IMR-90 (cell line): Measurements from ENCODE around the gene ATP6V0E2.

Experiments
- CHD1 ChIP-seq: IDR thresholded peaks from 2 replicates; pipeline ENCODE4 v1.6.1; 2012; ENCODE audit warnings: low read depth, low read length, improper control_type of control experiment
- CTCF ChIP-seq: conservative IDR thresholded peaks from 2 replicates; pipeline ENCODE4 v1.5.1; 2012; ENCODE audit warnings: mild to moderate bottlenecking, low read depth, low read length, improper control_type of control experiment
- ELK1 ChIP-seq: fragments of 150-350 bp; IDR thresholded peaks from 2 replicates; pipeline ENCODE4 v1.6.1; 2016; ENCODE audit warnings: low read depth, mild to moderate bottlenecking, low read length, moderate library complexity, borderline replicate concordance
- NFE2L2 ChIP-seq: fragments of 150-350 bp; IDR thresholded peaks from 2 replicates; pipeline ENCODE4 v1.6.1; 2016; ENCODE audit warnings: low read depth, mild to moderate bottlenecking, low read length
- POLR2A ChIP-seq: IDR thresholded peaks from 2 replicates; pipeline ENCODE4 v1.6.1; 2012; ENCODE audit warnings: mild to moderate bottlenecking, low read depth, low read length
- RAD21 ChIP-seq: IDR thresholded peaks from 2 replicates; pipeline ENCODE4 v1.6.1; 2012; ENCODE audit warnings: low read length, improper control_type of control experiment
- RCOR1 ChIP-seq: IDR thresholded peaks from 2 replicates; pipeline ENCODE4 v1.6.1; 2012; ENCODE audit warnings: mild to moderate bottlenecking, low read length, improper control_type of control experiment; ENCODE audit not compliant: insufficient replicate concordance

- no peak for TF ChIP-seq RAD21
- no peak for TF ChIP-seq CTCF
- no peak for TF ChIP-seq ELK1
- no peak for TF ChIP-seq POLR2A
- no peak for TF ChIP-seq CHD1
- no peak for TF ChIP-seq RCOR1
- no peak for TF ChIP-seq NFE2L2
Observed at GRCh38 chr7:149837564-149838223, 36.1 kb upstream of the ATP6V0E2 start.
